ENCODE data around the gene MTMR10.
A peak's percentile ranks its signal among the peaks of the same experiment; 100 is the strongest.

The MTMR10 gene

GRCh38 chr15:31013863-31014607 is 22.6 kb upstream of the MTMR10 start:
- DNase-seq: no peak

- no peak for DNase-seq
Measured at GRCh38 chr15:31012455-31012854, 21.0 kb upstream of the MTMR10 start.

GRCh38 chr15:31010036-31010435 is 18.6 kb upstream of the MTMR10 start:
- no peak for DNase-seq

GRCh38 chr15:31005660-31006059 is 14.2 kb upstream of the MTMR10 start:
- no peak for DNase-seq

GRCh38 chr15:31004220-31004733 is 12.8 kb upstream of the MTMR10 start:
- no peak for DNase-seq

- DNase-seq: no peak
Measured at GRCh38 chr15:31001702-31002101, 10.3 kb upstream of the MTMR10 start.

GRCh38 chr15:30999729-31000128 is 8.3 kb upstream of the MTMR10 start:
- no peak for DNase-seq

GRCh38 chr15:30997270-30997669 is 5.8 kb upstream of the MTMR10 start:
- DNase-seq: no peak

GRCh38 chr15:30992249-30992864 is 929 bp upstream of the MTMR10 start:
- no peak for DNase-seq

- no peak for DNase-seq
Measured at GRCh38 chr15:30990446-30991254, 778 bp downstream of the MTMR10 start.

- no peak for DNase-seq
Measured at GRCh38 chr15:30990036-30990435, 1.4 kb downstream of the MTMR10 start.

- DNase-seq: no peak
Measured at GRCh38 chr15:30985081-30985531, 6.3 kb downstream of the MTMR10 start.

GRCh38 chr15:30984542-30984941 is 6.9 kb downstream of the MTMR10 start:
- DNase-seq: no peak

- DNase-seq: no peak
Measured at GRCh38 chr15:30984118-30984517, 7.3 kb downstream of the MTMR10 start.

- no peak for DNase-seq
Measured at GRCh38 chr15:30979457-30979856, 12.0 kb downstream of the MTMR10 start.

- no peak for DNase-seq
Measured at GRCh38 chr15:30978328-30978727, 13.1 kb downstream of the MTMR10 start.

- DNase-seq: no peak
Measured at GRCh38 chr15:30974112-30974511, 17.3 kb downstream of the MTMR10 start.

GRCh38 chr15:30973379-30973778 is 18.0 kb downstream of the MTMR10 start:
- DNase-seq: no peak

GRCh38 chr15:30969724-30970123 is 21.7 kb downstream of the MTMR10 start:
- DNase-seq: no peak

GRCh38 chr15:30963681-30964080 is 27.7 kb downstream of the MTMR10 start:
- DNase-seq: no peak

- no peak for DNase-seq
Measured at GRCh38 chr15:30962659-30963058, 28.8 kb downstream of the MTMR10 start.

GRCh38 chr15:30962079-30962478 is 29.3 kb downstream of the MTMR10 start:
- DNase-seq: peak; percentile 34

- DNase-seq: no peak
Measured at GRCh38 chr15:30958219-30958618, 33.2 kb downstream of the MTMR10 start.
